ENCODE results near the gene OR51B5.
A peak's percentile ranks its signal among the peaks of the same experiment; 100 is the strongest.
"Not testable (repeated sequence)": the region's sequence is repeated elsewhere in the genome, so short reads cannot be mapped to it uniquely, and the experiment has no call there.

OR51B5 gene

GRCh38 chr11:5343474-5344335 is at the start of gene OR51B5:
TSS of gene OR51B5 (minus strand) at chr11:5343524. CDS start at chr11:5343524, 0 bp downstream.
- DNase-seq: no peak

- DNase-seq: no peak
Observed at GRCh38 chr11:5390210-5390609, 46.9 kb upstream of the OR51B5 start.

GRCh38 chr11:5384335-5384734 is 41.0 kb upstream of the OR51B5 start:
- no peak for DNase-seq

GRCh38 chr11:5383576-5383975 is 40.3 kb upstream of the OR51B5 start, which contains the start of gene OR51M1:
TSS of gene OR51M1 (plus strand) at chr11:5383812. CDS start at chr11:5389399, 5,587 bp downstream.
- no peak for DNase-seq

- peak; percentile 53 for DNase-seq
Observed at GRCh38 chr11:5380740-5381342, 37.5 kb upstream of the OR51B5 start.

GRCh38 chr11:5369789-5370188 is 26.5 kb upstream of the OR51B5 start:
- DNase-seq: no peak

- DNase-seq: no peak
Observed at GRCh38 chr11:5368502-5369043, 25.2 kb upstream of the OR51B5 start.

GRCh38 chr11:5367448-5368074 is 24.2 kb upstream of the OR51B5 start:
- DNase-seq: no peak

GRCh38 chr11:5366856-5367255 is 23.5 kb upstream of the OR51B5 start:
- DNase-seq: no peak

GRCh38 chr11:5366365-5366764 is 23.0 kb upstream of the OR51B5 start:
- not testable (repeated sequence) for DNase-seq

GRCh38 chr11:5364214-5364613 is 20.9 kb upstream of the OR51B5 start:
- DNase-seq: no peak

- DNase-seq: no peak
Observed at GRCh38 chr11:5363679-5364078, 20.4 kb upstream of the OR51B5 start.

GRCh38 chr11:5362017-5362625 is 18.8 kb upstream of the OR51B5 start:
- no peak for DNase-seq

GRCh38 chr11:5356031-5356430 is 12.7 kb upstream of the OR51B5 start:
- DNase-seq: not testable (repeated sequence)

GRCh38 chr11:5351208-5351607 is 7.9 kb upstream of the OR51B5 start, which contains the start of gene OR51B6:
TSS of gene OR51B6 (plus strand) at chr11:5351508. CDS start at chr11:5351508, 0 bp downstream.
- DNase-seq: no peak

- no peak for DNase-seq
Observed at GRCh38 chr11:5349550-5349949, 6.2 kb upstream of the OR51B5 start.

GRCh38 chr11:5348551-5349194 is 5.3 kb upstream of the OR51B5 start:
- DNase-seq: no peak

- no peak for DNase-seq
Observed at GRCh38 chr11:5345831-5346230, 2.5 kb upstream of the OR51B5 start.

GRCh38 chr11:5339771-5340322 is 3.5 kb downstream of the OR51B5 start:
- DNase-seq: no peak

GRCh38 chr11:5337253-5337652 is 6.1 kb downstream of the OR51B5 start:
- DNase-seq: not testable (repeated sequence)

GRCh38 chr11:5336331-5336730 is 7.0 kb downstream of the OR51B5 start:
- DNase-seq: no peak

GRCh38 chr11:5335170-5335569 is 8.2 kb downstream of the OR51B5 start:
- DNase-seq: no peak

Data from activated CD4-positive, alpha-beta T cell treated with anti-CD3 and anti-CD28 coated beads, Interleukin-10, Interleukin-2, amounts not matched to agents 100 ng/mL and 50 ng/mL, durations not matched to agents 16 hours and 8 hours (primary cell).